ENCODE measurements around the gene UBE2B.

The UBE2B gene

DNA sequence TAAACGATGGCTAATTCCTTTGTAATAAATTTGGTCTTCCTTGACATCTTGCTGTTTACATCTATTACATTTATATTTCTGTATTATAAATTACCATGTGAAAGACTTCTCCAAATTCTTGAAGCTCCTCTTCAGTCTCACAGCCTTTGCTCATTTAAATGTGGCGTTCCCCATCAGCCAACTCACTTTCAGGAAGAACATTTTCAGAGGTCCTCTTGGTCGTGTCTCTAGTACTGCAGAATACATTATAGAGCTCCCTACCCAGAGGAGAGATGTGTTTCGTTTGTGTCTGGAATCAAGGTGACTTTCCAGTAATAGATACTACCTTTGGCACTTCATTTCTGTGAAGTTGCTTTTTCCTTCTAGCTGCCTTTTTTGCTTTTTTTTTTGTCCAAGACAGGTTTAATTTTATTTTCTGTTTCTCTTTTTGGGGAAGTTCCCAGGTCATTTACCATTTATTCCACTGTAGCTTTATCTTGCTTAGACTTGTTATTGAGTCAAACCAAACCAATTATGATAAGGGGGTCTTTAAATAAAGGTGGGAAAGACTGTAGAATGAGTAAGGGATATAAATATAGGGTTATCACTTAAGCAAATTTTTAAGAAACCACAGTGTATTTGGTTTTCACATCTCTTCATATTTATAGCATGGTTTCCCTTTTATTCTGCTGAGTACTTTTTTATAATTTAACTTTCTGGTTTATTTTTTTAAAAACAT, 12.8 kb downstream of the UBE2B start:
- no peak overlapping the region; the same call in 1 of the 2 replicates for H3K4me3 ChIP-seq (ENCODE audit: low read depth, low read length)
- DNase-seq (ENCODE audit: low read depth), result no peak
- TF ChIP-seq, protein P1, sequence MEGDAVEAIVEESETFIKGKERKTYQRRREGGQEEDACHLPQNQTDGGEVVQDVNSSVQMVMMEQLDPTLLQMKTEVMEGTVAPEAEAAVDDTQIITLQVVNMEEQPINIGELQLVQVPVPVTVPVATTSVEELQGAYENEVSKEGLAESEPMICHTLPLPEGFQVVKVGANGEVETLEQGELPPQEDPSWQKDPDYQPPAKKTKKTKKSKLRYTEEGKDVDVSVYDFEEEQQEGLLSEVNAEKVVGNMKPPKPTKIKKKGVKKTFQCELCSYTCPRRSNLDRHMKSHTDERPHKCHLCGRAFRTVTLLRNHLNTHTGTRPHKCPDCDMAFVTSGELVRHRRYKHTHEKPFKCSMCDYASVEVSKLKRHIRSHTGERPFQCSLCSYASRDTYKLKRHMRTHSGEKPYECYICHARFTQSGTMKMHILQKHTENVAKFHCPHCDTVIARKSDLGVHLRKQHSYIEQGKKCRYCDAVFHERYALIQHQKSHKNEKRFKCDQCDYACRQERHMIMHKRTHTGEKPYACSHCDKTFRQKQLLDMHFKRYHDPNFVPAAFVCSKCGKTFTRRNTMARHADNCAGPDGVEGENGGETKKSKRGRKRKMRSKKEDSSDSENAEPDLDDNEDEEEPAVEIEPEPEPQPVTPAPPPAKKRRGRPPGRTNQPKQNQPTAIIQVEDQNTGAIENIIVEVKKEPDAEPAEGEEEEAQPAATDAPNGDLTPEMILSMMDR (IDR thresholded peaks at IDR 0.05; ENCODE audit: low read depth, low read length, missing control alignments), result no peak

DNA sequence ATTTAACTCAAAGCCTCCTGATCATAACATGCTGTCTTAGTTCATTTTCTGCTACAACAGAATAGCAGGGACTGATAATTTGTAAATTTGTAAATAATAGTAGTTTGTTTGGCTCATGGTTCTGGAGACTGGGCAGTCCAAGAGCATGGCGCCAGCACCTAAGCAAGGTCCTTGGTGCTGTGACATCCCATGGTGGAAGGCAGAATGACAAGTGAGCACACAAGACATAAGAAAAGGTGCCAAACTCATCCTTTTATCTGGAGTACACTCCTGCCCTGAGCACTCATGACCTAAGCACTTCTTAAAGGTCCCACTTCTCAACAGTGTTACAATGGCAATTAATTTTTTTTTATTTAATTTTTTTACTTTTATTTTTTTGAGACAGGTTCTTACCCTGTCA, 16.1 kb downstream of the UBE2B start:
- DNase-seq (ENCODE audit: low read depth), result no peak
- TF ChIP-seq, protein P1 (IDR thresholded peaks at IDR 0.05; ENCODE audit: low read depth, low read length, missing control alignments), result no peak

DNA sequence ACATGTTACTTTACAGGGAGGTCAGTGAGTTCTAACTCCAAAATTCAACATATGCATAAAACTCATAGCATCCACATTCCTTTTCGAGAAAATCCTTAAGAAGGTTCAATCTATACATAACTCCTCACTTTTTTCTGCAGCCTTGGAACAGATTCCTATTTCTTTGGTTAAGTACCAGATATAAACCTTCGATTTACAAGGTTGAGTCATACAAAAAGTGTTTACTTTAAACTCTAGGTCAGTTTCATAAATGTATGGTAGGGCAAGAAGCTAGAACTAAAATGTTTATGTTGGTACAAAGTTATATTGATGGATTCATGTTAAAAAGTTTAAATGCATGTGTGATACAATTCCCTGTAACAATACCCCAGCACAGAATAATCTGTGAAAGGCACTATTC, 20.9 kb downstream of the UBE2B start:
- no peak for DNase-seq (ENCODE audit: low read depth)
- TF ChIP-seq, protein P1 (IDR thresholded peaks at IDR 0.05; ENCODE audit: low read depth, low read length, missing control alignments), result no peak

More for the DNA sequence above, 16.1 kb downstream of the UBE2B start:
- no peak overlapping the region for H3K4me3 ChIP-seq (ENCODE audit: low read depth, low read length)

DNA sequence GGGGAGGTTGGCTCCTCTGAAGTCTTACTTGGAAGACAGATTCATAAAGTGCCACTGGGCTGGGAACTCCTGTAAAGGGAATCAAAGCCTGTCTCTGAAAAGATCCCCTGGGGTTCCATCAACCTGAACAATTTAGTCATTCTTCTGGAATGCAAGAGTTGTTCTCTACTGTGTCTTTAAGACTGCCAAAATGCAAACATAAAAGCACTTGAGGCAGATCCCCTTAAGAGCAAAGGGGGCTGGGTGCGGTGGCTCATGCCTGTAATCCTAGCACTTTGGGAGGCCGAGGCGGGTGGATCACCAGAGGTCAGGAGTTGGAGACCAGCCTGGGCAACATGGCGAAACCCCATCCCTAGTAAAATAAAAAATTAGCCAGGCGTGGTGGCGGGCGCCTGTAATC, 23.6 kb downstream of the UBE2B start:
- DNase-seq (ENCODE audit: low read depth), result no peak
- H3K4me3 ChIP-seq (ENCODE audit: low read depth, low read length), result no peak overlapping the region
- TF ChIP-seq, protein P1 (IDR thresholded peaks at IDR 0.05; ENCODE audit: low read depth, low read length, missing control alignments), result no peak

More for the DNA sequence above, 20.9 kb downstream of the UBE2B start:
- no peak overlapping the region for H3K4me3 ChIP-seq (ENCODE audit: low read depth, low read length)

DNA sequence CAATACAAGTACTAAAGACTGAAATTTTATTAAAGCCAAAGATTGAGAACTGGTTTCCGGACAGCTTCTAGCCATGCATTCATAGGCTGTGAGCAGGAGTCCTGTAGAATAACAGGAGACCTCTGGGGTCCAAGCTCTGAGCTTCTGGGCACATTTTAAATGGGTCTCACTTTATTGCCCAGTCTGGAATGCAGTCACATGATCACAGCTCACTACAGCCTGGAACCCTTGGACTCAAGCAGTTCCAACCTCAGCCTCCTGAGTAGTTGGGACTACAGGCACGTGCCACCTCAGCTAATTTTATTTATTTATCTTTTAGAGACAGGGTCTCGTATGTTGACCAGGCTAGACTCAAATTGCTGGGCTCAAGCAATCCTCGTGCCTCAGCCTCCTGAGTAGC, 24.9 kb downstream of the UBE2B start:
- H3K4me3 ChIP-seq (ENCODE audit: low read depth, low read length), result no peak overlapping the region
- no peak for DNase-seq (ENCODE audit: low read depth)
- TF ChIP-seq, protein P1 (IDR thresholded peaks at IDR 0.05; ENCODE audit: low read depth, low read length, missing control alignments), result no peak

DNA sequence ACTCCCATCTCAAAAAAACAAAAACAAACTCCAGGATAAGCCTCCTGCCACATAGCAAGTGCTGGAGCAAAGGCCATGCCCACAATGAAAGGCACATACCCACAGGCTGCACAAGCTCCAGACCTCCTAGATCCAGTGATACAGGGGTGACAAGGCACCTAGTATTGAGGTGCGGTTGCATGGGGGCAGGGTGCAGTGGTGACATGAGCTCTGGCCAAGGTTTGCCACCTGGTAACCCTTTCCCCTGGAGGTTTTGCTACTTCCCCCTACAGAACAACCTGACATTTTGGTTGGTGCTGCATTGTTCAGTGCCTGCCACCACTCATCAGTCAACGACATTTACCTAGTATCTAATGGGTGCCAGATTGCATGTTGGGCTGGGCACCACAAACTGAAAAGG, 25.8 kb downstream of the UBE2B start:
- DNase-seq (ENCODE audit: low read depth), result no peak
- H3K4me3 ChIP-seq (ENCODE audit: low read depth, low read length), result no peak overlapping the region
- TF ChIP-seq, protein P1 (IDR thresholded peaks at IDR 0.05; ENCODE audit: low read depth, low read length, missing control alignments), result no peak

DNA sequence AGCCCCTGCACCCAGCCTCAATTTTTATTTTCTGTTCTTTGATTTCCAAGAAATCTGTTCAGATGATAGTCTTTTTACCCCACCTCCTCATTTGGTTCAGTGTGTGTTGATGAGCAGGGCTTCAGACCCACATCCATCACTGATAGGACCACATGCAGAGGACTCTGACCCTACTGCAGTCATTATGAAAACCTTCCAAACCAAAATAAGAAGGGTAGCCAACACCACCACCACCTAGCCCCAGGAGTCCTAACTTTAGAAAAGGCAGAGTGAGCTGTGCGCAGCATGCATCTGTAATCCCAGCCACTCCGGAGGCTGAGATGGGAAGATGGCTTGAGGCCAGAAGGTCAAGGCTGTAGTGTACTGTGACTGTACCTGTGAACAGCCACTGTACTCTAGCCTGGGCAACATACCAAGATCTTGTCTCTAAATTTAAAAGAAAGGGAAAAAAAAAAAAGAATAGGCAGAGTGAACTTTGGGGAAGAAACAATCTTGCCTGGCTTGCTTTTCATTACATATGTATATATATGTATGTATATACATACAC, 27.3 kb downstream of the UBE2B start:
- TF ChIP-seq, protein P1 (IDR thresholded peaks at IDR 0.05; ENCODE audit: low read depth, low read length, missing control alignments), result no peak
- no peak for DNase-seq (ENCODE audit: low read depth)
- no peak overlapping the region for H3K4me3 ChIP-seq (ENCODE audit: low read depth, low read length)

Data from GM12864 (cell line).